DMS 273 (cell line): ENCODE data around the gene S1PR1.
A peak's percentile ranks its signal among the peaks of the same experiment; 100 is the strongest.
"Not testable (repeated sequence)": the region's sequence is repeated elsewhere in the genome, so short reads cannot be mapped to it uniquely, and the experiment has no call there.

Experiments
- DNase-seq: peaks from one replicate; lab custom pipeline; 2025; ENCODE audit not compliant: unreplicated experiment; lab: John Stamatoyannopoulos, UW

The S1PR1 gene

DNA sequence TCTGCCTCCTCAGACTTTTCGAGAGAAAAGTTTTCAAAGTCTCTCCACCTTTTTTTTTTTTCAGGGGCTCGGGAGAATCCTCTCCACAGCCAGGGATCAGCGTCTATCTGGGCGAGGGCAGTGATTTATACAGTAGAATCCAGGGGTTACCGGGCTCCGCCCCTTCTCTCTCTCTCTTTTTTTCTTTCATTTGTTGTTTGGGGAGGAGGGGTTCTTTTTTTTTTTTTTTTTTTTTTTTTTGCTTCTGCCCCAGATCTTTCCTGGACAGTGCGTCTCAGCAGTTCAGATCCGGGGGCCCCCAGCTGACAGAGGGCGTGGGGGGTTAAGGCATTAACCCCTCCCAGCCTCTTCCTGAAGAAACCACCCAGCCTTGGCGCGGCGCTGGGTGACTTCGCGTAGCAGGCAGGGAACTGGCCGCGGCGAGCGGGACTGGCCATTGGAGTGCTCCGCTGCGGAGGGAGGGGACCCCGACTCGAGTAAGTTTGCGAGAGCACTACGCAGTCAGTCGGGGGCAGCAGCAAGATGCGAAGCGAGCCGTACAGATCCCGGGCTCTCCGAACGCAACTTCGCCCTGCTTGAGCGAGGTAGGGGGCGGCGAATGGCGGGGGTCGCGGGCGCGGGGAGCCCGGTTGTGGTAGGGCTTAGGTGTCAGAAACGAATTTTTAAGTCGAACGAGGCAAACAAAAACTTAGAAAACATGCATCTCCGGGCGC lies at the start of gene S1PR1:
S1PR1 (plus strand) TSS at position 504 of the 713 bp plus-strand sequence. CDS start 1,966 bp downstream, outside the sequence.
- DNase-seq, result peak; percentile 64

DNA sequence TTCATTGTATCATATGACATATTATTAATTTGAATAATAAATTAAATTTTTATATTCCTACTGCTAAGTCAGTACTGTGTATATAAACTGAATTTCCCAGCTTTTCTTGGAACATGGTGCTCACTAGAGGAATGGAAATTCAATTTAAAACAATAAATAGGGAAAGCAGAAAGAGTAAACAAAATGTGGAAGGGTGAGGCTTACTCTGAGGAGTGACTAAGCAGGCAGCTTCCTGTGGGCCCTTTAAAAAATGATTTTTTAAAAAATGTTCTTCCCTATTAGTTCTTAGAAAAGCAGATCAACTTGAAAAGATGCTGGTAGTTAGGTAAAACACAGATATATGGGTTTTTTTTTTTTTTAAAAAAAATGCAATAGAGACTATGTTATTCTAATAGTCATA lies 49.5 kb upstream of the S1PR1 start:
- no peak for DNase-seq

DNA sequence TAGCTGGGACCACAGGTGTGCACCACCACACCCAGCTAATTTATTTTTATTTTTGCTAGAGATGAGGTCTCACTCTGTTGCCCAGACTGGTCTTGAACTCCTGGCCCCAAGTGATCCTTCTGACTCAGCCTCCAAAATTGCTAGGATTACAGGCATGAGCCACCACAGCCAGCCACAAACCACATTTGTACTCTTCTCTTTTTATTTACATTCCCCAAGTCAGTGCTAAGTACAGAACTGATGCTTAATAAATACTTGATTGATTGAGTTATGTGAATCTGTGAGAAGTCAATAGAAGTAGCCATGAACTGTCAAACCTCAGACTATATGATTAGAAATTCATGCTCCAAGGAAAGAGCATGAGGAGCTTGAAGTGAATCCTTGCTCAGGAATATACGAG lies 48.5 kb upstream of the S1PR1 start:
- no peak for DNase-seq

DNA sequence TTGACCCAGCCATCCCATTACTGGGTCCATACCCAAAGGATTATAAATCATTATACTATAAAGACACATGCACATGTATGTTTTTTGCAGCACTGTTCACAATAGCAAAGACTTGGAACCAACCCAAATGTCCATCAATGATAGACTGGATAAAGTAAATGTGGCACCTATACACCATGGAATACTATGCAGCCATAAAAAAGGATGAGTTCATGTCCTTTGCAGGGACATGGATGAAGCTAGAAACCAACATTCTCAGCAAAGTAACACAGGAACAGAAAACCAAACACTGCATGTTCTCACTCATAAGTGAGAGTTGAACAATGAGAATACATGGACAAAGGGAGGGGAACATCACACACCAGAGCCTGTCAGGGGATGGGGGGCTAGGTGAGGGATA lies 47.9 kb upstream of the S1PR1 start:
- DNase-seq, result not testable (repeated sequence)

DNA sequence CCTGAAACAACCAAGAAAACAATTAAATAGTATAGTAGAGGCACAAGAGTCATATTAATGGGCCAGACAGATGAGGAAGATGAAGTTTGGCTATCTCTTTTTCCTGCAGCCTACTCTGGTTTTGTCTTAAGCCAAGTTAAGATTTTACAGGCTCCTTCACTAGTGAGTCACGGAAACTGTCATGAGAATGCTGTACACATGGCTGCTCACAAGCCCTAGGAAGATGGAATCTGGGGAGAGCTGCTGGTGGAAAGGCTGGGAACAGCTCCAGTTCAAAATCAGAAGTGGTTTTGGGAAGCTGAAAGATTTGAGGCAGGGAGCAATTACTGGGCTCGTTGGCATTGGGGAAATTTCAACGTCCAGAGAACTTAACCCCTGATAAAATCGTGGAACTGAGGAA lies 46.4 kb upstream of the S1PR1 start:
- no peak for DNase-seq

DNA sequence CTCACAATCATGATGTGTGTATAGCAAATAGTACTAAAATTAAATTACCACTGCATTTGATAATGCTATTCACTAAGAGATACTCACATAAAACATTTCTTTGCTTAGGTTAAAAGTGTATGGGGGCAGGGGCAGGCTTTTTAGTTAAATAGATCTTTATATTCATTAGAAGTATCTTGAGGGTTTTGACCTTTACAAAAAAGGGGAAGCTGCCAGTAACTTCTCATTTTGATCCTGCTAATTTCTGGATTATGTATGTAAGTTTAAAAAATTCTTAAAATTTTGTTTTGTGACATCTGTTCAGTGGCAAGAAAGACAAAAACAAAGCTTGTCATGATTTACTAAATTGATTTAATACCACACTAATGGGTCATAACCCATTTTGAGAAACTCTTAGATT lies 45.8 kb upstream of the S1PR1 start:
- no peak for DNase-seq

DNA sequence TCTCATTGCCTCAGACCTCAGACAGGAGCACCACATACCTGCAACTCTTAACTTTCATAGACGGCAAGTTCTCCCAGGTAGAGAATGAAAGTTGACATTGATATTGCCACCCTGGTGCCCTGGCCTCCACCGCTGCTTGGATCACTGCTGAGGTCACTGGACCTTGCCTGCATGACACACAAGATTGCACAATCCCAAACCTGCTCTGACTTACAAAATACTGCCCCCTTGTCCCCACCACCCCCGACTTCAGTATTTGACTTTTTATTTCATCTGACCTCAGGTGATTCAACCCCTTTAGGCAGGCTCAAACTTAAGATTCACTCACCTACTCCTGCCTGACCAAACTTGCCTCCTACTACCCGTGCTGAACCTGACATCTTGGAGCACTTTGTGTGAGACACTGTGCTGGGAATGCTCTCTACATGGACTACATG lies 43.1 kb upstream of the S1PR1 start:
- DNase-seq, result no peak

DNA sequence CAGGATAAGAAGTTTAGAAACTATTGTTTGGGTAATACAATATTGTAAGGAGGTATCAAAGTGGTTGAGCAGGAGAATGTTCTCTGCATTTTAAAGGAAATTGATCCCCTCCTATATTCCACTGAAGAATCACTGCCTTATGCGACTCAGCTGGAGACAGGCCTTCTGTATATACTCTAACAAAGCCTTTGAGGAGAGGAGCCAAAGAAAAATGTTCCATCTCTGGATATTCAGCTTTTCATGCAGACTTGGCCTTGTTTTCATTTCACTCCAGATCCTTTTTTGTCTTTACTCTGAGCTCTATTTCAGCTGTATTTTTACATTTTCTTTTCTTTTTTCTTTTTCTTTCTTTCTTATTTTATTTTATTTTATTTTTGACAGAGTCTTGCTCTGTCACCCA lies 42.1 kb upstream of the S1PR1 start:
- DNase-seq, result no peak

DNA sequence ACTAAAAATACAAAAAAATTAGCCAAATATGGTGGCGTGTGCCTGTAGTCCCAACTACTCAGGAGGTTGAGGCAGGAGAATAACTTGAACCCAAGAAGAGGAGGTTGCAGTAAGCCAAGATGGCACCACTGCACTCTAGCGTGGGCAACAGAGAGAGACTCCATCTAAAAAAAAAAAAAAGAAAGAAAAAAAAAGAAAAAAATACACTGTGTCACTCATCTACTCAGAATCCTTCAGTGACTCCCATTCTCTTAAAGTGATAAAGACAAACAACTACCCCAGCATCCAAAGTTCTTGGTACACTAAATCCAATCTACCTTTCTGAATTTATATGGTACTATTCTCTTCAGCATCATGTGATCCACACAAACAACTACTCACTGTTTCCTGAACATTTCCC lies 40.2 kb upstream of the S1PR1 start:
- DNase-seq, result no peak

DNA sequence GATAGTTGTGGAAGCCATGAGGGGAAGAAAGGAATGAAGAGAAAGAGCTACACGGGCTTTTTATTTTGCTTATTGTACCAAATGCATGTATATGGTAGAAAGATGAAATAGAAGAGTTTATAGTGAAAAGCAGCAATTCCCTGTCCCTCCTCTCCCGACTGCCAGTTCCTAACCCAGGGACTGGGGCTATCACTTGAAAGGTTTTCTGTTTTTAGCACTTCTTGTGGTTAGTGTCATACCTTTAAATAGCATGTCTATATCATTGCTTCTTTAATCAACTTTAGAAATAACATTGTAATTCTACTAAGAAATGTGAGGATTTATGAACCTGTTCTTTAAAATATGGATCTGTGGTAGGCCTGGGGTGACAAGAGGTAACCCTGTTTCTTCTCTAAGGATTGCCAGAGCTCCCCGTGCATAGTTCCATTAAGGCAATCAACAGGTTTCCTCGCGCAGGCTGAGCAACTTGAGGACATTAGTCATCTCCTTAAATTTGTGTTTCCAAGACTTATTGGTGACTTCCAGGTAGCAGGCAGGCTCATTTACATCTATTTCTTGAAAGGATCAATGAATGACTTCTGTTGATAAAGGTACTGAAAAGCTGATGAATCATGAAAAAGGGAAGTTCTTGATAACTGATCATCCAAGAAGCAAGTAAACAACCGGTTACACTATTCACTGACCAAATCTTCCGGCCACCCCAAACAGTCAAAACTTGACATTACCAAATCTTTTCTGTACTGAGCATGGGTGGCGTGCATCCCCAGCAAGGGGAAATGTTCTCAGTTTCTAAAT lies 37.8 kb upstream of the S1PR1 start:
- no peak for DNase-seq

DNA sequence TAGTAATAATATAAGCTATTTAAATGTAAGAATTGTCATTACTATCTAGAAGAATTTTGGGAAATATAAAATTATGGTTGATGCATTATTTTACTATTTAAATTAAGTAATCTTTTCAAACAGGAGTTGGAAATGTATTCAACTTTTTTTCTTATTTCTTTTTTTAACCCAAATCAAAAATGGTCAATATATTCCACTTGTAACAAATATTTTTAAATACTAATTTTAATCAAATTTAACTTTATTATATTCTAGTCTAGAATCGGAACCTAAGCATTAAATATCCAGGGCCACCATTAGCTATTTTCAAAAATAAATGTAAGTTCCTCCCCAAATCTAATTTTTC lies 37.2 kb upstream of the S1PR1 start:
- no peak for DNase-seq

DNA sequence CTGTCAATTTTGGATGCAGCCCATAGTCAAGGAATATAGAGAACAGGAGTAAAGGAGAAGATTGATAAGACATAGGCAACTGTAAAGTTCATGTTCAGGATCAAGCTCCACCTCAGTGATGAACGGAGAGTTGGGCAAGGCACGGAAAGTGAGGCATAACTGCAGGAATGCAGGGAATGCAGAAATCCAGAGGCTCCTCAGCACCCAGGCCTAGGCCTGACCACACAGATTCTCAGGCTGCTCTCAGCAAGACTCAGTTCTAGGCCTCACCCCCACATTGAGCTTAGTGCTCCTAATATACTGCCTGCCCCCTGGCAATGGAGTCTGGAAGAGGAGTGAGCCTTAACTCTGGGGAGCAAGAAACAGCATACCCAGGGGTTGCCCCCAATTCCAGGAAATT lies 36.3 kb upstream of the S1PR1 start:
- no peak for DNase-seq

DNA sequence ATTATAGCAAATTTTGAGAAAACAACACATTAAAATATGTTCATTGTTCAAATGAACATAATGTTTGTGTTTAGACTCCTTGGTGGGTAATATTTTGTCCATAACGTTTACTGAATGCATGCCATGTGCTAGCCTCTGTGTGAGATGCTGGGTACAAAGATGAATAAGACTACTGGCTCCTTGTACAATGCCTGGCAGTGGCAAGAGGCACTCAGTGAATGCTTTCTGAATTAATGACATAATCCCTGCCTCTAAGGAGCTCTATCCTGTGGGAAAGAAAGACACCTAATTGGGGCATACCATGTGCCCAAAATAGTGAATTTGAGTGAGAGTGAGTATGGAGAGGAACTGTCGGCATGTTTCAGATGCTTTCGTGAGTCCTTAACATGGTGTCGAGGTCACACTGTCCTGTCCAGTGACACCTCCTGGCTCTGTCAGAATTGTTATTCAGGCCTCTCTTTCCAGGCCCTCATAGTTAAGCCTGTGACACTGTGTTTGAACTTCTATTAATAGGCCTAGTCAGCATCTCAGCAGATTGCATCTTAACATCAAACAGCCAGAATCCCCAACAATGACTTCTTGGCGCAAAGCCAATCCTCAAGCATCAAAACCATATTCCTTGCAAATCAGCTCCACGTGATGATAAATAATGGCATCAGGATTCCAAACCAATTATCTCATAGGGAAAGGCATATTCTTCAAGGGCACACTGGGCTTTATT lies 32.8 kb upstream of the S1PR1 start:
- peak; percentile 41 for DNase-seq

DNA sequence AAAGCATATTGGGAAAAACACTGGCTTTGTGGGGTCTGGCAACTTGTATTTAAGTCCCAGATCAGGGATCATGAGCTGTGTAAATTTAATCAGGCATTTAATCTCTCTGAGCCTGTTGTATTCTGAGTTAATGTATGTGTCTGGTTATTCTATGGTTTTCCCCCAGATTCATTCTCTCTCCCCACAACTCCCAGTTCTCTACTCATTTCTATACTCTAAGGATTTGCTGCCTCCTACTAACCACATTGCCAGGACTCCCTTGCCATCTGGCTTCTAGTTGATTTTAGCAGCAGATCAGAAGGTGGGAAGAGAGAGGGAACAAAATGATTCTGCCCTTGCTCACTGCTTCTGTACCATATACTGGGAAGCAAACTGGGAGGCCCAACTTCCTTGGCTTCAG lies 31.4 kb upstream of the S1PR1 start:
- peak; percentile 28 for DNase-seq

DNA sequence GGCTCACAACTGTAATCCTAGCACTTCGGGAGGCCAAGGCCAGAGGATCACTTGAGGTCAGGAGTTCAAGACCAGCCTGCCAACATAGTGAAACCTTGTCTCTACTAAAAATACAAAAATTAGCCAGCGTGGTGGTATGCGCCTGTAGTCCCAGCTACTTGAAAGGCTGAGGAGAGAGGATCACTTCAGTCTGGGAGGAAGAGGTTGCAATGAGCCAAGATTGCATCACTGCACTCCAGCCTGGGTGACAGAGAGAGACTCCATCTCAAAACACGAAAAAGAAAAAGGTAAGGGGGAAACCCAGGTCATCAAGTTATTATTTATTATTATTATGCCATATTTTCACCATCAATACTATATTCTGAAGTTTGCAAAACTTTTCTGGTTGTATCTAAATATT lies 30.7 kb upstream of the S1PR1 start:
- not testable (repeated sequence) for DNase-seq

DNA sequence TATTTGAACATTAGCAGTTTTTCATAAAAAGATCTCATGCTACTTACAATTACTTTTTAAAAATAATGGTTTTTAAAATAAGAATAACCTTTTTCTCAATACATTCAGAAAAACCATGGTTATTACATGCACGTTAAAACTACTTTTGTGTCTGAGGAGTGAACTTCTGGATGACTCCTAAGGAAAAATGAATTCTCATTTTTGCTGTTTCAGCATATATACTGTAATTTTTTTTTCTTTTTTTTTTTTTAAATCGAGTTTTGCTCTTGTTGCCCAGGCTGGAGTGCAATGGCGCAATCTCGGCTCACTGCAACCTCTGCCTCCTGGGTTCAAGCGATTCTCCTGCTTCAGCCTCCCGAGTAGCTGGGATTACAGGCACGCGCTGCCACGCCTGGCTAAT lies 29.5 kb upstream of the S1PR1 start:
- not testable (repeated sequence) for DNase-seq

DNA sequence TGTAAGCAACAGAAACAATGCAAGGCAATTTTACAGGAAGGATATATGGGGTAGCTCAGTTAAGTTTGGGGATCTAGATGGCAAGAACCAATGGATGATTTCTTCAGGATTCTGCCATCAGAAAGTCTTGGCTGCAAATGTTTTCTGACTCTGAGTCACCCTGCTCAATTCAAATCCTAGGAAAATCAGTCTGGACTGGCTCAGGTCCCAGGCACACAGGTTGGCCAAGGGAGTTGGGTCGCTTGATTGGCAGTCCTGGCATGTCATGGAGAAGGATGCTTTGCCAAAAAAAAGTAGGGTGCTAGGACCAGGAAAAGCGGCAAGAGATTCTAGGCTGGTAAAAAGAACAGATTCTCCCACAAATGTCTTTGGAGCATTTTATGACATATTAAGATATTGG lies 28.9 kb upstream of the S1PR1 start:
- no peak for DNase-seq

DNA sequence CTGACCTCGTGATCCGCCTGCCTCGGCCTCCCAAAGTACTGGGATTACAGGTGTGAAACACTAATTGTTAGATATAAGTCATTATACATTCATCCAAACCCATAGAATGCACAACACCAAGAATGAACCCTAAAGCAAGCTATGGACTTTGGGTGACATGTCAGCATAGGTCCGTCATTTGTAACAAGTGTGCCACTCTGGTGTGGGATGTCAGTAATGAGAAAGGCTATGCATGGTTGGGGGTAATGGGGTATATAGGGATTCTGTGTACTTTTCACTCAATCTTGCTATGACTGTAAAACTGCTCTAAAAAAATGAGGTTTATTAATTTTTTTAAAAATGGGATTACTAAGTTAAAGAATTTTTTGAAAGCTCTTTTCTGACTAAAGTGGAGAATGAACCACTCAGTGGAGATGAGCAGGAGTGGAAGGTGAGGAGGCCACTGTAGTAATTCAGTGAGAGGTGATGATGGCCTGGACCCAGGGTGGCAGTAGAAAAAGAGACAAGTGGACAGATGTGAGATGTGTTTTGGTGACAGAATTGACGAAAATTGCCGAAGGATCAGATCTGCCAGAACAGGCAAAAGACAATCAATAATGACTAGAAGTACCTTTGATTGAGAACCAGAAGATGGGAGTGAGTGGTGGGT lies 21.3 kb upstream of the S1PR1 start:
- no peak for DNase-seq

DNA sequence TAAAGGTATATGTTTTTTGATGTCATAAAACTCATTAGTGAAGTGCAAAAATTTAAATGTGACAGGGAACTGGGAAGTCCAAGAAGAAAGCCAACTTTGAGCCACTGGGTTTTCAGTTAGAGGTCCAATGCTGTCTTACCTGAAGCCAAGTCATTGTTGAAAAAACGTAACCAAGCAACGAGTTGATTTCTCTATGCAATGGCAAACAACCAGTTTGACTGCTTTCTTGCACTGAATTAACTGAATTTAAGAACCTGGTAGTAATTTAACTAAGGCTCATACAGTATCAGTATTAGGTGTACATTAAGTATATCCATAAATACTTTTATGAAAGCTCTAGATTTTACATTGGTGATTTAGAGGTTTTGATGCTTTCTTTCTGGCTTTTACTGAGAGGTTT lies 20.2 kb upstream of the S1PR1 start:
- DNase-seq, result no peak

DNA sequence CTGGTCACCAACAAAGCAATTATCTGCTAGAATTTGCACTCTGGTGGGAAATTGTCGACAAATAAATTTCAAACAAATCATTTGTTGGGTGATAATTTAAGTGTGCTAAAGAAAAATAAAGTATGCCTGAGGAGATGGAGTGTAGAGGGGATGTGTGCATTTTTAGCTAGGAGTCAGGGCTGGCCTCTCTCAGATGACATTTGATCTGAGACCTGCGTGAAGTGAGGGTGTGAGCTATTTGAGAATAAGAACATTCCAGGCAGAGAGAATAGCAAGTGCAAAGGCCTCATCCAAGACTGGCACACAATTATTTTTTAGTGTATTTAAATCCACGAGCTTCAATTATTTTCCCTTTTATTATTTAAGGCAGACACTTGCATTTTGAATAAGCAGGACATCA lies 19.7 kb upstream of the S1PR1 start:
- DNase-seq, result no peak

DNA sequence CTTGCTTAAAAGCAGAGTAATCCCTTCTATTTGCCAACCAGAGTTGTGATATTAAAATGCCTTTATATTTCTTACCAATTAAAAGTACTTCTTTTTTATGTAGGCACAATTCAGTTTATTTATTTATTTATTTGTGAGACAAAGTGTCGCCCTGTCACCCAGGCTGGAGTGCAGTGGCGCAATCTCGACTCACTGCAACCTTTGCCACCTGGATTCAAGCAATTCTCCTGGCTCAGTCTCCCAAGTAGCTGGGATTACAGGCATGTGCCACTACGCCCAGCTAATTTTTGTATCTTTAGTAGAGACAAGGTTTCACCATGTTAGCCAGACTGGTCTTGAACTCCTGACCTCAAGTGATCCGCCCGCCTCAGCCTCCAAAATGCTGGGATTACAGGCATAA lies 17.9 kb upstream of the S1PR1 start:
- DNase-seq, result not testable (repeated sequence)
